ENCODE results near the gene ZNRF3. TPM values are rescaled to one million over a fixed set of nuclear protein-coding genes. Genes with fewer than 3 reads are reported as not detected.
"Not testable (repeated sequence)": the region's sequence is repeated elsewhere in the genome, so short reads cannot be mapped to it uniquely, and the experiment has no call there.

ZNRF3 gene
- 2.5 TPM for polyA plus RNA-seq (2013, experiment 1 of 2; ENCODE audit: insufficient read length)
- polyA plus RNA-seq (2013, experiment 2 of 2; ENCODE audit: insufficient read length): 2.8 TPM

DNA sequence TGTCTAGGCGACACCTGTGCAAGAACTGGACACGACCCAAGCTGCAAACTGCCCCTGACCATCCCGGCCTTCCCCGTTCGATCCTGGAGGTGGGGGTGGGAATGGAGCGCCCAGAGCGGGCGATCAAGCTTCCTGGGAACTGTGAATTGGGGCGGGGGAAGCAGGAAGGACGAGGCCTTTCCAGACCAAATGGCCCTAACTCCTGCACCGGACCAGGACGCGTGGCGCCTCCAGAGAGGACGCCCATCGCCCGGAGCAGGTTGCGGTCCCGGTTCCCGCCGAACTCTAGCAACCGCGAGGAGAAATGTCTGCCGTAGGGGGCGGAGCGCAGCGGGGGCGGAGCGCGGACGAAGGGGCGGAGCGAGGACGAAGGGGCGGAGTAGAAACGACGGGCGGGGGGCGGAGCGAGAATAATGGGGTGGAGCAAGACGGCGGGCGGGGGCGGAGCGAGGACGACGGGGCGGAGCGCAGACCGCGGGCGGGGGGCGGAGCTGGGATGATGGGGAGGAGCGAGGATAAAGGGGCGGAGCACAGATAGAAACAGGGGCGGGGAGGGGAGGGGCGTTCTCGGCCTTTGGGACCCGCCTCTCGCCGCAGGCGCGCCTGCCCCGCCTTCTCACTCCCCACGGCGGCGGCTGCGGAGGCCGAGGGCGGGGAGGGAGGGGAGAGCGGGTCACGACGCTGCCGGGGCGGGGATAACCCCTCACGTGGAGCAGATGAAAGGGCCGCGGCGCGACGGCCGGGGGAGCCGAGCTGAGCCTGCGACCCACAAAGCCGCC, at the start of gene ZNRF3:
Gene ZNRF3, plus strand, starts transcription at position 695 of the 779 bp plus-strand sequence. CDS start 195 bp downstream, outside the sequence.
- DNase-seq: peak; percentile 94

- DNase-seq: no peak
These were observed 47.7 kb upstream of the ZNRF3 start for GRCh38 chr22:28835630-28836189.

DNA sequence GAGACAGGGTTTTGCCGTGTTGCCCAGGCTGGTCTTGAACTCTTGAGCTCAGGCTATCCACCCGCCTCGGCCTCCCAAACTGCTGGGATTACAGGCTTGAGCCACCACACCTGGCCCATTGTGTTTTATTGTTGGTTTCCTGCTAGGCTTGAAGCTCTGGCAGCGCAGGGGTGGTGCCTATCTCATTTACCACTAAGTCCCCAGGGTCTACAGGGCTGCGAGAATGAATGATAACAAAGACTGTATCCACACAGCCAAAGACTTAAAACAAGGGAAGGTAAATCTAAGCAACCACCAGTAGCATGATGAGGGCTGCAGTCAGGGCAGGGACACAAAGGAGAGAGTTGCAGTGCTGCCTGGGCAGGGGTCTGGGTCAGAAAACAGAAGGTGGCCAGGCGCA, 45.7 kb upstream of the ZNRF3 start:
- DNase-seq: no peak

- no peak for DNase-seq
These were observed 44.4 kb upstream of the ZNRF3 start for GRCh38 chr22:28838971-28839370.

DNA sequence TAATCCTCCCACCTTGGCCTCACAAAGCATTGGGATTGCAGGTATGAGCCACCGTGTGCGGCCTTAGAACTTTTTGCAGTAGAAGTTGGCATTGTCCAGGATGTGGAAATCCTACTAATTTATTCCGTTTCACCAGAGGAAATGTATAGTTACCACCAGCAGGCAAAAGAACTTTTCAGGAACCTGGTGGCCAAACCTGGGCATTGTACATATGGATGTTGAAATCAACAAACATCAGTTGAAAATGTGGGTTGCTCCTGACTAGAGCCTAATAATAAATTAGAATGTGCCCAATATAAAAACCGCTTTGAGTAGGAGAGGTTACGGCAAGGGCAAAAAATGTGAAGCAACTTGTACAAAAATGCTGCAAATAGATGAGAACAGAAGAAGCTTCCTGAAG, 42.3 kb upstream of the ZNRF3 start:
- no peak for DNase-seq

DNA sequence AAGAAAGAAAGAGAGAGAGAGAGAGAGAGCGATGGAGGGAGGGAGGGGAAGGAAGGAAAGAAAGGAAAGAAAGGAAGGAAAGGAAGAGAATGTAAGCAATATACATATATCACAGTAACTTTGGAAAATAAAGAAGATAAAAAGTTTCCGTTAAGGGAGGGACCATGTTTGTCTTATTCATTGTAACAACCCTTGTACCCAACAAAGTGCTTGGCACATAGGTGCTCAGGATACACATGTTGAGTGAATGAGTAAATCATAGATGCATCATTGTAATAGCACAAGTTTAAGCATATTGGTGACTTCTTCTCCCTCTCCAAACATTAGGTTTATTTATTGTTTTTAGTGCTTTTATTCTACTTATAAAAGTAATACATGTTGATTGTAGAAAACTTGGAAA, 39.7 kb upstream of the ZNRF3 start:
- DNase-seq: no peak

DNA sequence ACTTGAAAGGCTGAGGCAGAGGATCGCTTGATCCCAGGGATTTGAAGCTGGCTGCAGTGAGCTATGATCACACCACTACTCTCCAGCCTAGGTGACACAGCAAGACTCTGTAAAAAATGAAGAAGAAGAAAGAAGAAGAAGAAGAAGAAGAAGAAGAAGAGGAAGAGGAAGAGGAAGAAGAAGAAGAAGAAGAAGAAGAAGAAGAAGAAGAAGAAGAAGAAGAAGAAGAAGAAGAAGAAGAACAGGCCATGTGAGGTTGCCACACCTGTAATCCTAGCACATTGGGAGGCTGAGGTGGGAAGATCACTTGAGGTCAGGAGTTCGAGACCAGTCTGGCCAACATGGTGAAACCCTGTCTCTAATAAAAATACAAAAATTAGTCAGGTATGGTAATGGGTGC, 39.1 kb upstream of the ZNRF3 start:
- not testable (repeated sequence) for DNase-seq

GRCh38 chr22:28846994-28847393, 36.4 kb upstream of the ZNRF3 start:
- DNase-seq: no peak

DNA sequence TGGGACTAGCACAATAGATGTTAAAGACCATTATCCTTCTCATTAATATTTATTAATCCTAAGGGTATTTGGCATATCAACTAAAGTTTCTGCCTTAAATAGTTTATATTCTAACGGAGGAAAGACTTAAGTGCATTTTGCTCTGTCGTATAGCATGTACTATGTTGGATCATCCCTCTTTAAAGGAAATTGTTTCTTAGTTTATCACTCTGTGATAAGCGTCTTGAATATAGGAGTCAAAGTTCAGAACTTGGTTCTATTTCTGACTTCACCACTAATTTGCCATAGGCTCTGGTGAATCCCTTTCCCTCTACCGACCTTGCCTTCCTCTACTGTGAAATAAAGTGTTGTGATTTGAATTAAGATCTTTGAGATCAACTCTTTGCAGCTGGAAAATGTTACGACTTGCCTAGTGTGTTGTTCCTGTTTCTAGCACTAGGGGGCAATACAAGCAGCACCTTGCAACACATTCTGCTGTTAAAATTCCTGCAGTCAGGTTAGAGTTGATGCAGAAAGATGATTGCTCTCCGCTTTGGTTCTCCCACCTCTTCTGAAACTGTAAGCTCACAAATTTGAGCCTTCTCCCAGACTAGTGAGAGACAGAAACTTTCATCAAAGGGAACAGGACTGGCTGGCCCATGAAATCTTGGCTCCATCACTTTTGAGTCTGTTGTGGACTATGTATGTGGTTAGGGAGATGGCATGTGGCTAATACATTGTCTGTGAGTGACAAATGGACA, 27.8 kb upstream of the ZNRF3 start:
- peak; percentile 60 for DNase-seq

DNA sequence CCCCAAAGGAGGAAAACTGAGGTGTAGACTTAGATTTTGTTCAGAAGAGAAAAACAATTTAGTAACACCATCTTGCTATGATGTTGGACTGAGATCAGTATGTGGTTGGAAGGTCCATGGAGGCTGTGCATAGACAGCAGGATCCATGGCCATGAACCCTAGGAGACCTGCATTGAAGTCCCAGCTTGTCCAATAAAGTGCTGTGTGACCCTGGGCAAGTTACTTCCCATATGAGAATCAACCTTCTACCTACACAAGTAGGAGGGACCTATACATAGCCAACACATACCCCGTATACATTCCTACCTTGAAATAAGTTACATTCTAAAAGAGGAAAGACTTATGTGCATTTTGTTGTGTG, 27.3 kb upstream of the ZNRF3 start:
- DNase-seq: no peak

- DNase-seq: no peak
These were observed 26.1 kb upstream of the ZNRF3 start for GRCh38 chr22:28857288-28857687.

- DNase-seq: no peak
These were observed 18.3 kb upstream of the ZNRF3 start for GRCh38 chr22:28864878-28865596.

DNA sequence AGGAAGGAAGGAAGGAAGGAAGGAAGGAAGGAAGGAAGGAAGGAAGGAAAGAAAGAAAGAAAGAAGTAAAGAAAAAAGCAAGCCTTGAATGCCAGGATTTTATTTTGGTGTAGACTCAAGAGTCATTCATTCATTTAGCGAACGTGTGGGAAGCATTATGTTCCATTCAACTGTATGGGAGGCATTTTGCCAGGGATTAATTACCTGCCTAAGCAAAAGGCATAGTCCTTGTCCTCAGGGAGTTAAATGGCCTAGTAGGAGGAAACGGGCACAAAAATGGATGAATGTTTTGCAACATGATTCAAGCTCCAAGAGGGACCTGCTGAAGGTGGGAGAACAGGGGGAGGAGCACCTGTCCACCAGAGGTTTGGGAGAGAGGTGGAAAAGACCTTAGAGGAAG, 16.2 kb upstream of the ZNRF3 start:
- no peak for DNase-seq

DNA sequence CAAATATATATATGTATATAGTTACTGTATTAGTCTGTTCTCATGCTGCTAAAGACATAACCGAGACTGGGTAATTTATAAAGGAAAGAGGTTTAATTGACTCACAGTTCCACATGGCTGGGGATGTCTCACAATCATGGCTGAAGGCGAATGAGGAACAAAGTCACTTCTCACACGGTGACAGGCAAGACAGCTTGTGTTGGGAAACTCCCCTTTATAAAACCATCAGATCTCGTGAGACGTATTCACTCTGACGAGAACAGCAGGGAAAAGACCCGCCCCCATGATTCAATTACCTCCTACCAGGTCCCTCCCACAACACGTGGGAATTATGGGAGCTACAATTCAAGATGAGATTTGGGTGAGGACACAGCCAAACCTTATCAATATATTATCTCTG, 15.0 kb upstream of the ZNRF3 start:
- DNase-seq: not testable (repeated sequence)

DNA sequence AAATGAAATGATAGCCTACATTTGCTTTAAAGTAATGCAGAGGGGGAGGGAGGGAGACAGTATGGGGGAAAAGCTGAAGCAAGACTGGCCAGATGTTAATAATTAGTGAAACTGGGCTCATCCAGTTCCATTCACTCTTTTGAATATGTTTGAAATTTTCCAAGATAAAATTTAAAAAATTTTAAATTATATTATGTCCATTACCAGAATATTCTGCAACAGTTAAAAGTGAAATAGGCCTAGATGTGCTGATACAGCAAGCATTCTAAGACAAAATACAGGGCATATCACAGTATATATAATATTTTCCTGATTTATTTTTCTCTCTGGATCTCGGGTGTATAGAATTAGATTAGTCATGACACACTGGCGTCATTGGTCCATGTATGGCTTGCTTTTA, 13.6 kb upstream of the ZNRF3 start:
- no peak for DNase-seq

DNA sequence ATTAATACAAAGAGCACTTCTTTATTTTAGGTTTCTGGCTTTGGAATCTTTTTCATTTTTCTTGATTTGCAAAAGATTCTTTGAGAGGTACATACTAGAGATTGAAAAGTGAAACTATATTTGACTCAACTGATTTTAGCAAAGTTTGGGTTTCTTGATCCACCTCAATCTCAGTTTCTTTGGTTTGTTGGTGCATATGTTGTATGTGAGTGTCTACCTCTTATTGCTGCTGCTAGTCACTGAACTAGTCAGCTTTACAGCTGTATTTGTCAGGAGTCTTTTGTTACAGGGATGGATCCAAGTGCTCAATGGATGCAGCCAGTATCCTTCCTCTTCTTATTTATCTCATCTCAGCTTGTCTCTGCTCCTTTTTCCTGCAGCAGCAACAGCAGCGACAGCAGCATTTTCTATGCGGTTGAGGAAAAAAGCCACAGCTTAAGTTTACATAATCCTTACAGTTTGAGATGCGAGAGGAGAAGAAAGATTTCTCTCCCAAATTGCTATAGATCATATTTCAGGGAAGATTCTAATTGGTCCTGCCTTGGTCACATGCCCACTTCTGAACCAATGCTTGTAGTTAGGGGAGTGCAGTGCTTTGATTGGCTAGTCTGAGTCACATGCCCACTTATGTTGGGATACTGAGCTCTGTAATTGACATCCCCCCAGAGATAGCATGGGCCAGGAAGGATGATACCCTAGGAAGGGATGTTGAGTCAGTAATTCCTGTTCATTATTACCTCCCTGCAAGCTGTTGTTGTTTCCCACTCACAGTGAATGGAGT, 10.0 kb upstream of the ZNRF3 start:
- no peak for DNase-seq

DNA sequence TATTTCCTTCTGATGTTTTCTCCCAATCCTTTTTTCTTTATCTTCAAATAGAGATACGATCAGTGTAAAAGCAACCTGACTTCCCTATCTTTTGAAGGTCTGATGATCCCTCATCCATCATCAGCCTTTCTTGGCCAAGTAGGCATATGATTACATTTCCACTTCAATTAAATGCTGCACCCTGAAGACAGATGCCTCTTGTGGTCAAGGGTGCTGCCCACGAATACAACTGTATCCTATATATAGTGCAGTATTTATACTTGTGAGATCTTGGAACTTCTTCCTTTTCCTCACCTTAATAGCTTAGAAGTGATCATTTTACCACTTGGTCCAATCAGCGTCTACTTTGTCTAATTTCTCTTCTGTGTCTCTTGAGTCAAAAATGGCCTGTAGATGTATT, 9.3 kb upstream of the ZNRF3 start:
- no peak for DNase-seq

- no peak for DNase-seq
These were observed 8.5 kb upstream of the ZNRF3 start for GRCh38 chr22:28874811-28875320.

GRCh38 chr22:28882545-28882877, 861 bp upstream of the ZNRF3 start:
- peak; percentile 38 for DNase-seq

GRCh38 chr22:28883657-28883916, 215 bp downstream of the ZNRF3 start:
- DNase-seq: no peak

GRCh38 chr22:28883917-28884746, 760 bp downstream of the ZNRF3 start:
- DNase-seq: peak; percentile 27
